Endothelial cell of umbilical vein (primary cell): ENCODE data around the gene CFLAR. TPM values are rescaled to one million over a fixed set of nuclear protein-coding genes. Genes with fewer than 3 reads are reported as not detected.

Experiments
- BruUV-seq: library from RNA; stranded (reverse); fragments of 400-500 nt; replicated peaks from 2 replicates; lab custom pipeline; 2021; lab: Mats Ljungman, UMichigan
- CTCF ChIA-PET: fragments of 300-600, 350-600 bp; sonication (Branson Sonifier 250); formaldehyde crosslinking; loops from one replicate; lab custom pipeline; 2021; ENCODE audit warnings: antibody characterized with exemption, inconsistent platforms; lab: Charles Lee
- POLR2A ChIA-PET: fragments of 300-600, 350-600 bp; sonication (Branson Sonifier 250); formaldehyde crosslinking; loops from one replicate; lab custom pipeline; 2021; ENCODE audit warnings: antibody characterized with exemption, inconsistent platforms; lab: Charles Lee
- DNase-seq: peaks from one replicate; pipeline ENCODE4 v3.0.0-alpha.2; 2011; ENCODE audit warnings: low read depth, low spot score
- FAIRE-seq: peaks from 2 replicates; lab custom pipeline; 2011; peaks lifted over from hg19 to GRCh38; lab: Jason Lieb, UNC
- H2AFZ ChIP-seq: 2 replicates; pipeline ENCODE4 v1.6.0; 2012; ENCODE audit warnings: low read depth, low read length, control low read depth, inconsistent platforms
- H3K27ac ChIP-seq: 2 replicates; pipeline ENCODE4 v1.5.1; 2011; ENCODE audit warnings: low read depth, mild to moderate bottlenecking, control low read depth, low read length, moderate library complexity; ENCODE audit not compliant: insufficient read depth
- H3K27me3 ChIP-seq, 2 experiments: 2 replicates each; pipeline versions ENCODE4 v1.6.0 to v1.6.1; 2011; ENCODE audit warnings: low read length in 2 of 2, mixed read lengths in 1 of 2; ENCODE audit not compliant: control insufficient read depth in 2 of 2, insufficient read depth in 2 of 2
- H3K36me3 ChIP-seq, 2 experiments: 2 replicates in 1 of 2; 3 replicates in 1 of 2; pipeline ENCODE4 v1.5.1; 2011; ENCODE audit warnings: low read length in 2 of 2, mild to moderate bottlenecking in 1 of 2, moderate library complexity in 1 of 2; ENCODE audit not compliant: control insufficient read depth in 2 of 2, insufficient read depth in 2 of 2; ENCODE audit errors: extremely low read depth in 1 of 2
- H3K4me1 ChIP-seq: 3 replicates; pipeline ENCODE4 v1.5.1; 2011; ENCODE audit warnings: mild to moderate bottlenecking, low read length; ENCODE audit not compliant: control insufficient read depth, insufficient read depth; ENCODE audit errors: extremely low read depth
- H3K4me2 ChIP-seq: 2 replicates; pipeline ENCODE4 v1.6.1; 2011; ENCODE audit warnings: low read length, control low read depth, mixed read lengths; ENCODE audit not compliant: insufficient read depth
- H3K4me3 ChIP-seq, 3 experiments: fragments of 200-600 bp in 1 of 3; sonication (generic), shearing (Covaris generic) in 1 of 3; replicated peaks in 1 of 3; 2 replicates each; pipeline ENCODE4 v1.5.1; 2011 to 2016; ENCODE audit warnings: control low read depth in 3 of 3, low read length in 3 of 3, mild to moderate bottlenecking in 2 of 3, inconsistent platforms in 1 of 3, low read depth in 1 of 3, moderate library complexity in 1 of 3; ENCODE audit not compliant: insufficient read depth in 1 of 3
- H3K79me2 ChIP-seq: 2 replicates; pipeline ENCODE4 v1.6.0; 2012; ENCODE audit warnings: low read length, inconsistent platforms; ENCODE audit not compliant: control insufficient read depth, insufficient read depth
- H3K9ac ChIP-seq: replicated peaks from 2 replicates; pipeline ENCODE3; 2011; ENCODE audit warnings: low read length, control low read depth; ENCODE audit not compliant: insufficient read depth; ENCODE audit errors: extremely low read depth
- H3K9me1 ChIP-seq: replicated peaks from 3 replicates; pipeline ENCODE4 v1.6.0; 2011; ENCODE audit warnings: mild to moderate bottlenecking, low read length; ENCODE audit not compliant: control insufficient read depth, insufficient read depth; ENCODE audit errors: extremely low read depth
- H3K9me3 ChIP-seq: replicated peaks from 2 replicates; pipeline ENCODE4 v1.5.1; 2012; ENCODE audit warnings: low read length, inconsistent platforms; ENCODE audit not compliant: control insufficient read depth, insufficient read depth
- H4K20me1 ChIP-seq: replicated peaks from 2 replicates; pipeline ENCODE3; 2011; ENCODE audit warnings: mild to moderate bottlenecking, low read length; ENCODE audit not compliant: control insufficient read depth, insufficient read depth; ENCODE audit errors: extremely low read depth
- EZH2 ChIP-seq: IDR thresholded peaks from 2 replicates; pipeline ENCODE4 v1.6.1; 2012; ENCODE audit warnings: borderline replicate concordance, low read depth, mild to moderate bottlenecking, moderate library complexity, low read length, inconsistent platforms; ENCODE audit not compliant: severe bottlenecking
- GATA2 ChIP-seq: IDR thresholded peaks from 2 replicates; pipeline ENCODE4 v1.7.0; 2011; ENCODE audit warnings: low read depth, mild to moderate bottlenecking, moderate library complexity, mixed read lengths, low read length; ENCODE audit not compliant: insufficient read length, insufficient read depth
- MAX ChIP-seq: IDR thresholded peaks from 2 replicates; pipeline ENCODE4 v1.6.1; 2011; ENCODE audit not compliant: insufficient read depth, insufficient read length
- MYC ChIP-seq: IDR thresholded peaks from one replicate; pipeline ENCODE4 v1.6.1; 2011; ENCODE audit warnings: mild to moderate bottlenecking, low read depth, low read length
- POLR2A ChIP-seq: IDR thresholded peaks from 2 replicates; pipeline ENCODE4 v1.6.1; 2012; ENCODE audit warnings: low read depth, mild to moderate bottlenecking, control low read depth, low read length
- POLR2AphosphoS5 ChIP-seq: IDR thresholded peaks from 2 replicates; pipeline ENCODE4 v1.6.1; 2012; ENCODE audit warnings: low read depth, mild to moderate bottlenecking, control low read depth, low read length, moderate library complexity; ENCODE audit not compliant: insufficient read depth
- dilution Hi-C: fragments of 300-500 bp; cut with MboI; formaldehyde crosslinking; loops from one replicate; pipeline ENCODE4 v1.15.0; 2019; ENCODE audit warnings: low sequenced_read_pairs; ENCODE audit not compliant: extremely low pct_ligation_motif_present
- intact Hi-C: fragments of 100-400 bp; cut with micrococcal nuclease; formaldehyde crosslinking; loops from one replicate; pipeline ENCODE4 v1.10.0; 2022
- polyA plus RNA-seq, 4 experiments: library from polyadenylated mRNA; depleted of rRNA in 3 of 4; stranded (reverse) in 3 of 4; unstranded in 1 of 4; fragments of >200 nt; gene quantifications; 2 replicates each; pipeline versions ENCODE4 v1.2.1 to v1.2.3, GENCODE V29; 2011 to 2012; ENCODE audit warnings: missing spikeins in 1 of 4
- total RNA-seq: library from RNA; stranded (reverse); gene quantifications from 2 replicates; pipeline ENCODE4 v1.2.3, GENCODE V29; 2021

CFLAR gene
- total and polyA plus RNA-seq, 2 donors (not counting 3 experiments of a cell fraction or from before 2014, with no cell fraction given) = 104 to 260 TPM

GRCh38 chr2:201132518-201132917 is 16.6 kb downstream of the CFLAR start:
- Histone ChIP-seq H3K9me3 (no peaks in the 10 kb centered on the region), H4K20me1 (no peaks in the 10 kb centered on the region), H3K9me1 (no peaks in the 10 kb centered on the region), H3K27ac (peak overlapping the region; percentile 99), H3K9ac (peak overlapping the region; percentile 80), H3K4me2 (peak overlapping the region; percentile 92), H2AFZ (no peak overlapping the region), H3K4me1 (peaks cover 76% of the 10 kb centered on the region), H3K79me2 (peaks cover 68% of the 10 kb centered on the region), H3K27me3 (no peaks in the 10 kb centered on the region), H3K36me3 (peaks cover 16 to 23% of the 10 kb centered on the region in 2 experiments), H3K4me3 (peak overlapping the region in 1 of 3 experiments; percentile 47)
- ChIA-PET POLR2A (no interaction called here), CTCF (interaction anchor here (1.5 to 4.8 kb wide), 5 partner anchors 11 to 26 kb away, joined by 6 to 31 read pairs (median 14); no protein-coding TSS in a partner anchor)
- peak; percentile 12 for TF ChIP-seq POLR2AphosphoS5
- no peak for TF ChIP-seq POLR2A
- intact Hi-C loops = no loop called here
- peak; percentile 28 for FAIRE-seq
- peak; percentile 67 for DNase-seq
- BruUV-seq = no TSS peak
- dilution Hi-C loops = no loop called here

- no peaks in the 10 kb centered on the region for H3K9me1 ChIP-seq
- H3K36me3 ChIP-seq = peaks cover 27 to 36% of the 10 kb centered on the region in 2 experiments
- peak overlapping the region; percentile 71 for H3K9ac ChIP-seq
- H3K4me1 ChIP-seq = peaks cover 52% of the 10 kb centered on the region
- no peak for TF ChIP-seq GATA2
- TF ChIP-seq POLR2A = no peak
- TF ChIP-seq MYC = no peak
- TF ChIP-seq POLR2AphosphoS5 = no peak
- no peak for TF ChIP-seq MAX
- no peak for TF ChIP-seq EZH2
- peak overlapping the region; percentile 75 for H3K27ac ChIP-seq
- H3K9me3 ChIP-seq = no peaks in the 10 kb centered on the region
- no peak overlapping the region for H2AFZ ChIP-seq
- dilution Hi-C loops (no loop called here), intact Hi-C loops (no loop called here)
- no TSS peak for BruUV-seq
- CTCF ChIA-PET = interaction anchor here (1.1 kb wide), 2 partner anchors 10 to 17 kb away, joined by 3 to 4 read pairs; no protein-coding TSS in a partner anchor
- H4K20me1 ChIP-seq = no peaks in the 10 kb centered on the region
- no peak for FAIRE-seq
- H3K79me2 ChIP-seq = peaks cover 77% of the 10 kb centered on the region
- no peak overlapping the region for H3K4me3 ChIP-seq
- no peaks in the 10 kb centered on the region for H3K27me3 ChIP-seq
- POLR2A ChIA-PET = no interaction called here
- DNase-seq = no peak
- peak overlapping the region; percentile 63 for H3K4me2 ChIP-seq
Measured at GRCh38 chr2:201135386-201135785, 19.4 kb downstream of the CFLAR start.
